ENCODE data around the gene TPM4.

DNA sequence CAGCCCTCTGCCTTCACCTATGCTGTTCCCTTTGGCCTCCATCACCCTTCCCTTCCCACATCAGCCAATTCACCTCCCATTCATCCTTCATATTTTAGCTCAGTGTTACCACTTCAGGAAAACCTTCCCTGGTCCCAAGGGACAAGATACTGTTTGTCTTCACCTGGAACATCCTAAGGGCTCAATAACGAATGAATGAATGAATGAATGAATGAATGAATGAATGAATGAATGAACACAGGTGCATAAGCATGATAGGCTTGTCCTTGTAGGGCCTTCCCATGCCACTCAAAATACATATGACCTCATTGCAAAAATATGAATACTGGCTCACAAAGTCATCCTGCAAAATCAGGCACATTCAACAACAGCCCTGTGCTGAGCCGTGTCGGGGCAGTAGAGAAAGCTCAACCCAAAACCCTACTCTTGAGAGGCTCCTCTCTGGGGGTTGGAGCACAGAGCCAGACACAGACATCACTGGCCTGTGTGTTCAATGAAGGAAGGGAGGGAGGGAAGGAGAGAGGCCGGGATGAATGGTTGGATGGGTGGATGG lies 33.7 kb upstream of the TPM4 start:
- no peak for TF ChIP-seq REST (IDR thresholded peaks at IDR 0.05; ENCODE audit: borderline replicate concordance)
- TF ChIP-seq TAF1 (IDR thresholded peaks at IDR 0.05; ENCODE audit: low read depth) = no peak
- TF ChIP-seq POLR2AphosphoS5 (IDR thresholded peaks at IDR 0.05) = no peak
- no peak for TF ChIP-seq EZH2 (IDR thresholded peaks at IDR 0.05; ENCODE audit: borderline replicate concordance, insufficient read depth, low read length, poor library complexity, severe bottlenecking)
- TF ChIP-seq, protein P1, sequence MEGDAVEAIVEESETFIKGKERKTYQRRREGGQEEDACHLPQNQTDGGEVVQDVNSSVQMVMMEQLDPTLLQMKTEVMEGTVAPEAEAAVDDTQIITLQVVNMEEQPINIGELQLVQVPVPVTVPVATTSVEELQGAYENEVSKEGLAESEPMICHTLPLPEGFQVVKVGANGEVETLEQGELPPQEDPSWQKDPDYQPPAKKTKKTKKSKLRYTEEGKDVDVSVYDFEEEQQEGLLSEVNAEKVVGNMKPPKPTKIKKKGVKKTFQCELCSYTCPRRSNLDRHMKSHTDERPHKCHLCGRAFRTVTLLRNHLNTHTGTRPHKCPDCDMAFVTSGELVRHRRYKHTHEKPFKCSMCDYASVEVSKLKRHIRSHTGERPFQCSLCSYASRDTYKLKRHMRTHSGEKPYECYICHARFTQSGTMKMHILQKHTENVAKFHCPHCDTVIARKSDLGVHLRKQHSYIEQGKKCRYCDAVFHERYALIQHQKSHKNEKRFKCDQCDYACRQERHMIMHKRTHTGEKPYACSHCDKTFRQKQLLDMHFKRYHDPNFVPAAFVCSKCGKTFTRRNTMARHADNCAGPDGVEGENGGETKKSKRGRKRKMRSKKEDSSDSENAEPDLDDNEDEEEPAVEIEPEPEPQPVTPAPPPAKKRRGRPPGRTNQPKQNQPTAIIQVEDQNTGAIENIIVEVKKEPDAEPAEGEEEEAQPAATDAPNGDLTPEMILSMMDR (IDR thresholded peaks at IDR 0.05; ENCODE audit: poor library complexity, severe bottlenecking) = no peak
- TF ChIP-seq SMC3 (conservative IDR thresholded peaks at IDR 0.05; ENCODE audit: poor library complexity) = no peak
